GM18499 (cell line): ENCODE measurements around the gene ITGA1.

ENCODE experiments used
- ATAC-seq: cut with Tn5 transposase; IDR thresholded peaks from one replicate; pipeline ENCODE4 v1.9.1; 2021; ENCODE audit warnings: moderate number of reproducible peaks; ENCODE audit not compliant: insufficient read depth, unreplicated experiment

Gene ITGA1

DNA sequence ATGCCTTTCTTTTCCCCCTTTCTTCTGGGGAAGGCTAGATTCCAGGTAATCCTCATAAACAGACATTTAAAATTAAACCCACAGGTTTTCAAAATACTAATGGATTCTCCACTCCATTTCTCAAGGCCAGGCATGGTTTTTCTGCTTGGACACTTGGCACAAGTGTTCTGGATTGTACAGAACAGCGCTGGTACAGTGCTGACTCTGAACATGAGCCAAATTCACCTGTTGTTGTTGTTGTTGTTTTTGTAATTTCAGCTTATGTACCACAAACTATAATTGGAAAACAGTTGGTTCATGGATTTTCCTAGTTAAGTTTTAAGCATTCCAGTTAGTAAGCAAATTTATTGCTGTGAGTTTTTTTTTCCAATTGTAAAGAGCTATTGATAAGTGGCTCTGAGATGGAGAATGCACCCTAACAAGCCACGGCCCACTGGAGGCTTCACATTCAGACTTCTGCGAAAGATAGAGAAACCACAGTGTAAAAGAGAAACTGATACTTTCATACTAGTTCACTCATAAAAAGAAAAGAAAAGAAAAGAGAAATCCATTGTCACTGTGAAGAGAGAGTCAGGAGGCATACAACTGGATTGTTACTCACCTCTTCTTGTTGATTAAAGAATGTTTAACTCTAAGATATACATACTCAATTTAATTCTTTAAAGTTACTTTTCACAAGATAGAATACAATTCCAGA is 16.2 kb upstream of the ITGA1 start:
- peak; percentile 98 for ATAC-seq

DNA sequence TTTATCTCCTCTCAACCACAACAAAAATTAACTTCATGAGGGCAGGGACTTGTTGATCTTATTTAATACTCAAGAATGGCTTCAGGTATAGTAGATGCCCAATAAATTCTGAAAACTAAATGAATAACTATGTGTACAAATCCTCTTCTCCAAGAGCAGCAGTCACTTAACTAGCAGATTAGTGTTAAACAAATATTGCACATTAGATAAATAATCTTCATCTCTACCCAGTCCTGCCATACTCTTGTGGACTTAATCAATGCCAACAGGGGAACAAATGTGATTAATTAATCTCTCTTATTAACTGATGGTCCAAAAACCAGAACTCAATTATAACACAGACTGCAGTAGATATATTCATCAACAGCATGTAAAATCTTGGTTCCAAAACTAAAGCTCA is 15.0 kb upstream of the ITGA1 start:
- no peak for ATAC-seq

DNA sequence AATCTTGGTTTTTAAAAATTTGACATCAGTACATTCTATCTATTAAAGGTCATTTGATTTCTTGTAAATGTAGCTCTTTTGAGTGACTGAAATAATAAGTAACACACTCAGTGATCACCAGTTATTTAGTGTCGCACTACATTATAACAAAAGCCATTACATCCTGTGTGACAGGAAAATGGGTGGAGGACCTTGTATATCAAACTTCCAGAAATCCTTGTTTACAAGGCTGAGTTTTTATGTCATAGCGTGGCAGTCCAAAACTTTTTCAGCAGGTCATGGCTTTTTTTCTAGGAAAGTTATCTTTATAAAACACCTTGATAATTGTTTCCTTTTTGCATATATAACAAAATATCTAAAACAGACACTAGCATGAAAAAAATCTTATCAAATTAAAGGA is 14.4 kb upstream of the ITGA1 start:
- no peak for ATAC-seq

DNA sequence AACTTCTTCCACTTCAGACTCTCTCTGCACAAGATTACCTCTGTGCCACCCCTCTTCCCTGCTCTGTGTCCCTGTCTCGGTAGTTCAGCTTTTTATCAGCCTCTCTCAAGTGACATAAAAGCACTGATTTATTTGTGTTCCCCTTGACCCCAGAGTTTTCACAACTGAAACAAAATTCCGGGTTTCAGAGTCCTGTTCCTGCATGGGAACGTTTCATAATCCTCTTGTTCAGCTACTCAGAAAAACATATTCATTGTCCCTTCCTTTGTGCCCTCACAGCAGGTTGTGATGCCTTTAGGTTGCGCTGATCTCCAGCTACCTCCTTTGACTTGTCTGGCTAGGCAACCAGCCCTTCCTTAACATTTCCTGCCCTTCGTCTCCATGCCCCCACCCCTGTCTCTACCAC is 13.7 kb upstream of the ITGA1 start:
- no peak for ATAC-seq

DNA sequence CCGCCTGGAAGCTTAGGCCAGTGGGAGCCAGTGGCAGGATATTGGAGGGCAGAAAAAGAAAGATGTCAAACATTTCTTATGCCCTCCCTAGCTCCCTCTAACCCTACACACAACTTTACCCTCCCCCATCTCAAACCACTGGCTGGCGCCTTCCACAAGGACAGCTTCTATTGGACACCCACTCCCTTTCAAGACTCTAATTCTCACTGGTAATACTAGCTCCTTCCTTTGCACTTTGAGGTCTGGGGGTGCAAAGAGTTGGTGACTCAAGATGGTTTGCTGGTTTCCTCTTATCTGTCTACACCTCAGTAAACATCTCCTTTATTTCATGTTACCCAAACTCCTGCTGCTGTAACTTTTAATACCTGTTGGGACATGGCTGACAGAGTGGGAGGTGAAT is 11.6 kb upstream of the ITGA1 start:
- ATAC-seq = no peak

DNA sequence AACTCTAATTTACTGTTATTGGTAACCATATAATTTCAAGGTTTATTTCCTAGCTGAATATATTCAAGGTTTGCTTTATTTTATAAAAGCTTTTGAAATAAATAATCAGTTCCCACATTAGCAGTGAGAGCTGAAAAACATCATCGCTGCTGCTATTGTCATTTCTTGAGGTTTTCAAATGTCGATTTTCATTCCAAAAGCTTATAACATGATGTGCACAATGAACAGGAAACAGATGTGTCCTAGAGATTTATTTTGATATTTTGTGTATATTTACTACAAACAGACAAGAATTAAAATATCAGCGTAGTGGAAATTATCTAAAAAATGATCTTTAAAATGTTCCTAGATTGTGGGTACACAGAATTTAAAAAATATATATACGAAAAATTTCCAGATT is 10.5 kb upstream of the ITGA1 start:
- no peak for ATAC-seq

DNA sequence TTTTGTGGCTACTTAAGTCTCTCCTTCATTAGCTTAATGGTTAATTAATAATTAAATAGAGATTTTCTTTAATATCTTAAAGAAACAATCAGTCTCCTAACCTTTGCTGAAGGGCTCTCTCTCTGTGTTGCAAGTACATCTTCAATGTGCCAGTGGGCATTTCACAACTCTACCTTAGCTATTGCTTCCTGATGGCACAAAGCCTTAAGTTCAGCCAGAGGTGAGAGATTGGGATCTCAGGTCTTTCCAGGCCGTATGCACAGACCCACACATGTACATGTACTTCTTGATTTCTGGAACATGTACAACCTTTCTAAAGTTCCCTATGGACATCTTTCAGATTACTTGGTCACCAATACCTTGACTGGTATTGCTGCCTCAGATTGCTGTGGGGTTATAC is 8.9 kb upstream of the ITGA1 start:
- no peak for ATAC-seq

DNA sequence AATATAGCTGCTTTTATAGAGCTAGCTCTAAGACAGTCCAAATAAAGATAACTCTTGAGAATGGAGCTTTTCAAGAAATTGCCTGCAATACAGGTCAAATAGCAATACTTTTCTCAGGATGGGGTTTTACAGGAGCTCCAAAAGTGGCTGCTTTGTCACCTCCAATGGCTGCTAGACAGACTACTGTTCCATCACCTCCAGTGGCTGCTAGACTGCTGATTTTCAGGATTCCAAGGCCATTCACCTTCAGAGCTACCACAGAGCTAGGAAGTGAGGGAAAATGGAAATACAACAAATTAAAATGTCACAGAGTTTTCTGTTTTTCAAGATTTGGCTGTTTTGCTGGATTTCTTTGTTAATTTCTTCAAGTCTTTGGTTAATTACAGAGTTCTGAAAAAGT is 8.5 kb upstream of the ITGA1 start:
- no peak for ATAC-seq

DNA sequence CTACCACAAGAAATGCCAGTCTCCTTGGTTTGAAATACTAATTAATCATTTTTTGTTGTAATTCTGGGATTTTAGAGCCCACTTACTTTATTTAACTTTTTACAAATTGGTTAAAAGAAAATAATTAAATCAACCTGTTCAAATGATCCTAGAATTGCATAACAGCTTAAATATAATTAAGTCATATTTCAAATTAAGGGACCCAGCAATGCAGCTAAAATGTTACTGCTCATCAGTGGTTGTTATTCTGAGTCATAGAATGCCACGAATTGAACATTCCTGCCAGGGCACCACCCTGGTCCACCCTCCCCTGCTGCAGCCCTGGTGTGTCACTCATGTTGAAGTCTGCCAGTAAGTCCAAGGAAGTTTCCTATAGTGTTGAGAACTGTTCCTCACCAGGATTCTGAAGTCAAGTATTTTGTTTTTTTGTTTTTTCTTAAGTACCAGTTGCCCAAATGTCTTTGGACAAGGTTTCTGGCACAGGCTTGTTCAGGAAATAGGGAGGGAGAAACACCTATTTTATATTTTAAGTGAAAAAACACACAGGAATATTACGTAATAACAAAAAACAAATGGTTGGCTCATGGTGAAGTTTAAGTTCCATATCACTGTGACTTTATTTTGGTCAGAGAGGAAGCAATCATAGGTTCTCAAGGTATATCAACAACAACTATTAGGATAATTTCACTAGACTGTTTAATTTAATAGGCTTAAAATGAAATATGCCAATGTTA is 4.3 kb upstream of the ITGA1 start:
- no peak for ATAC-seq

DNA sequence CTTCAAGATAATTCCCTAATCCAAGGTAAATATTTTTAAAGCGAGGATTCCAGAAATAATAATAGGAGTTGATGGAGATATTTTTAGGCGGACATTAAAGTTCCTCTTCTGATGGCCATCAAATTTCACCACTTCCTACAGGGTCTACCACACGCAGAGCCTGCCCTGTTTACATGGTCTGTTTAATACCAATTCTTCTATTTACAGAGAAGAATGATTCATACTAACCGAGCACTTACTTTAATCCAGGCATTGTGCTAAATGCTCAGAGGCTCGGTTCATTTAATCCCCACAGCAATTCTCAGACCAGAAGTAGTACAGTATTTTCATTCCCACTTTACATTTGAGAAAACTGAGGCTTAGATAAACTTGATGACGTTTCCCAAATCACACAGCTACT is 3.0 kb upstream of the ITGA1 start:
- ATAC-seq = no peak

DNA sequence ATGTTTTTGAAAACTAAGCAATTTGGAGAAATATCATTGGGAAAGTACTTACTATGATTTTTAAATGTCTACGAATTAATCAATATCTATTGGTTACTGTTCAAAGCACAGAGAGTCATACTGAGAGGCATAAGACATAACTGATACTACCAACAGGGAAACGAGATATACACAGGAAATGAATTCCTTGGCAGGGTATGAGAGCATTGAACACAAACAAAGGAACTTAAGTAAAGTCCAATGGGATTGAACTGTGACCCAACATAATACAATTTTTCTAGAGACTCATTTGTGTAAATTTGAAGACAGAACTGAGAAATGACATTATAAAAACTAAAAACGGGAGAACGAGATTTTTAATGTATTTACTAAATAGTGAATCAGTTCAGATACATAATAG is 1.3 kb upstream of the ITGA1 start:
- no peak for ATAC-seq

DNA sequence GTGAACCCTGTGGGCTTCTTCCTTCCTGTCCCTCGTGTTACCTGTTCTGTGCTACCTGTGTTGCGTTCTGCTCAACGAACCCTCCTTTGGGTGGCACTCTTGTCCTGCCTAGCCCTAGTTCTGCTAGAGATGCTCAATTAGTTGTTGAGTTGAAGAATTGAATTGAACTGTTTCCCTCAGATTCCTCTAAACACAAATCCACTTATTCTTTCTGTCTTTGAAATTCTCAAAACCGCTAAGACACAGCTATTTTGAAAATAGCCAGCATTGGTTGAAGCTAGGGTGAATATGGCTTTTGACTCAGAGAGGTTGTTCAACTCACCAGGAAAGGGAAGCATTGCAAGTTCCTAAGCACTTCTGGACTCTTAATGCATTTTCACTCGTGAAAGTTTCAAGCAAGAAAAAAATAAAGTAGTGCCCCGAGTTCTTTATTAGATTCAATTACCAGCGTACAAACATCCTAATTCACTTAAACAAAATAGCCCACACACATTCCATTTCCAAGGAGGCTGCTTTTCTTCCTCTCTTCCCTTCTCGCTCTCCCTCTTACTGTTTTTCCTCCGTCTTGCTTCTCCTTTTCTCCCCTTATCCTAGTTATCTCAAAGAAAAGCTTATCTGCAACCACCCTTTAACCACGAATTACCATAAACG is 642 bp upstream of the ITGA1 start:
- no peak for ATAC-seq

DNA sequence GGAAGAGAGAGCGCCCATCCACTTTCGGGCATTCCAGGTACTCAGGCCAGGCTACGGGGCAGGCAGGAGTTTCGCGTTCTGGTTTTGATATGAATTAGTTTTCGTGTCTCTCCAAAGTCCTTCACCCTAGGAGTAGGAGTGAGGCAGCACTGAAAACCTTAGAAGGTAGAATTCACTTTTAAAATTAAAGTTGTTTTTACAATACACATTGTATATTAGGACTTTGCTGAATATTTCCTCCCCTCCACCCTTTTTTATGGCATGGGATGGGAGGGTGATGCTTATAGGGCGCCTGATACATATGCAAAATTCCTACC is 747 bp downstream of the ITGA1 start:
- no peak for ATAC-seq

DNA sequence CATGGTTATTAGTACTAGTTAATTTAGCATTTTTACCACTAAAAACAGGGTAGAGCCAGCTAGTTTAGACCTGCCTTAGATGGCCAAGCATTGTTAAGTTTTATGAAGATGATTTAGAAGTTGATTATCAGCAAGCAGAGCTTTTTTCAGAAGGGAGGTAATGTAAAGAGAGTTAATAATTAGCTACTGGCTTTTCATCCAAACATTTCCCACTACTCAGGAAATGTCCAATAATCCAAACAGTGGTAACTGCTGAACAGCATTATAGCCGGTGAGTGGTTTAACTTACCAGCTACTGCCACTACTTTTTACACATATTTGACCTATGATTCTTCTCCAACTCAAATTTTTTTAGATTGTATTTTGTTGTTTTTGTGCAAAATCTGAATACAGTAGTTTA is 1.7 kb downstream of the ITGA1 start:
- ATAC-seq = no peak

DNA sequence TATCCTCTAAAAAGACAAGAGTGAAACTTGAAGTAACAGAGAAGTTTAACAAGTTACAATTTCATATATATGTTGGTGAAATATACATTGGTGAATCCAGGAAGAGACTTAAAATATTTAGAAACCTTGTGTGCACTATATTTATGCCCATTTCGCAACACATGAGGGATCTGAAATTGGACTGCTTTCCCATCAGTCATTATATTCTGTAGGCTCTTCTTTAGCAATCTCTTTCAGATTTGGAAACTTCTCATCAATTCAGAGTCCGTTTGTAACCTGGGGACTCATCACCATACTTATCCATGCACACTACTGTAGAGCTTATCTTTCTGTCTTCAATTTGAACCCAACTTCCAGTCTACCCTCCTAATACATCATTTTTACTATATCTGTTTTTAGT is 2.1 kb downstream of the ITGA1 start:
- no peak for ATAC-seq

DNA sequence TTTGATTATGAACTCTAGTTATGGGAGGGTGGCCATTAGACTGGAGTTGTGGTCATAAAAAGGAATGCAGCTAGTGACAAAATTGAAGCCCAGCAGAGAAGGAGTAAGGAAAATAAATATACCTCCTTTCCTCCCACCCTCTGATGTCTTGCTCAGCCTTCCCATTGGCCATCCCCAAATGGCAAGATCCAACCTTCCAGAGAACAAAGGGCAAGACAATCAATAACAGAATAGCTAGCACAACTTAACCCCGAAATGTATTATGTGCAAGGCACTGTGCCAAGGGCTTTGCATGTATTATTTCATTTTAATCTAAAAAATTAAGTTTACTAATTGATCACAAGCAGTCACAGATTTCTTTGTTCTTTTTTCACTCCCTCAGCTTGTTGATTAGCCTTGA is 3.6 kb downstream of the ITGA1 start:
- no peak for ATAC-seq

DNA sequence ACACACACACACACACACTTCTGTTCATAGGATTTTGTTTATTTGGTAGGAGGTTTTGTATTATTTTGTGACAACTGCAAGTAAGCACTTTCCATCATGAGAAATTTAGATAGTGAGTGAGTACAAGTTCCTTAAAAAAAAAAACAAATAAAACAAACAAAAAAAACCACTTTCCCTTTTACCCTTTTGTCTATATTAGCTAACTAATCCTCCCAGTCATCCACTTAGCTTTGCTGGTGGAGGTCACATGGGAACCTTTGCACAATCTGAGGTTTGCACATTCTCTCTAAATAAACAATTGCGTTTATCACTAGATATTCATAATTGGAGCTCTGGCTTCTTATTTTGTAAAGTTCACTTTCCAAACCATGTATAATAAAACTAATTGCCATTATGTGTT is 6.8 kb downstream of the ITGA1 start:
- no peak for ATAC-seq

DNA sequence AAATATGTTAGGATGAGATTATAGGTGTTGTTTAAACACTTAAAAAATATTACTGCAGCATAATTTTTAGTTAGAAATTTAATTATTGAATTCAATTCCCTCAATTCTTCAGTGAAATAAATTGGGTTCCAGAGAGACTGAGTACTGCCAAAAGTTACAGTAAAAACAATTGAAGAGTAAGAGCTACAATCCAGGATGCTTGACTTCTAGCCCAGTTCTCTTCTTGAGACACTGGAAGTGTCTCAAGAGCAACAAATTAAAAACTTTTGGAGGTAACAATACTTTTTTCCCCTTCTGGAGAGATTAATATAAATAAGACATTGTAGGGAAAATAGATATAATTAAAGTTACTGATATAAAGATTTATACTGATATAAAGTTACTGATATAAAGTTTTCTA is 8.3 kb downstream of the ITGA1 start:
- no peak for ATAC-seq

DNA sequence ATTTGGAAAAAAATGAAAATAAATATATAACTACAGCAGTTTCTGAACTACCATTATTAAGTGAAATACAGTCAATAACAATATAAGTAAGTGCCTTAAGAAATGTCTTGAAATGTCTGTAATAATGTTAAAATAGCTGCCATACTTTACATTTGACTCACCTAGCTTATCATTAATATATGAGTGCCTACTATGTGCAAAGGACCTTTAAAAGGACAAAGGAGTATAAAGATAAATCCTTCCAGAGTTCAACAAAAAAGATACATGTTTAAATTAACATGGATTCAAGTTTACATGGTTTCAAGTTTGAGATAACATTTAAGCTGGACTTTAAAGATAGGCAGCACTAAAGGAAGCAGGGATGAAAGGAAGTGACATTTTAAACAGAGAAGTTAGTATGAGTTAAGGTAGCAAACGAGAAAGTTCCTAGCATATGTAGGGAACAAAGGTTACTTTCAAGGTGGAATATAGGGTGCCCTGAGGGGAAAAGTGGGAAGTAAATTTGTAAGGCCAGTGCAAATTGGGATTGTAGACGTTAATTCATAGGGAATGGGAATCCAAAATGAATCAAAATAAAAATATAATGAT is 8.9 kb downstream of the ITGA1 start:
- ATAC-seq = no peak

DNA sequence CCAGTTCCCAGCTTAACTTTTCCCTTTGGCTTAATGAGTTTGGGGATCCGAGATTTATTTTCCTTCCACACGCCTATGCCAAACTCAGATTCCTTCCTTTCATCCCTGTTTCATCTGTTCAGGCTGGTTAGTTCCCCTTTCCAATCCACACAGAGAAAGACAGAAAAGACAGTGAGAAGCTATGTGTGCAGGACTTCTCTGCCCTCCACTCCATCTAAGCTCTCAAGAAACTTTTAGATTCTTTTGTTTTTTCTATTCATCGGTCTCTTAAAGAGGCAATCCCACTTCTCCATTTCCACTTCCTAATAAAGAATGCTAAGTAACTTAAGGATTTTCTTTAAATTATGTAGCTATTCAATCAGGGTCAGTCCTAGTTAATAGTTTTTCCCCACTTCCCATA is 11.2 kb downstream of the ITGA1 start:
- no peak for ATAC-seq

DNA sequence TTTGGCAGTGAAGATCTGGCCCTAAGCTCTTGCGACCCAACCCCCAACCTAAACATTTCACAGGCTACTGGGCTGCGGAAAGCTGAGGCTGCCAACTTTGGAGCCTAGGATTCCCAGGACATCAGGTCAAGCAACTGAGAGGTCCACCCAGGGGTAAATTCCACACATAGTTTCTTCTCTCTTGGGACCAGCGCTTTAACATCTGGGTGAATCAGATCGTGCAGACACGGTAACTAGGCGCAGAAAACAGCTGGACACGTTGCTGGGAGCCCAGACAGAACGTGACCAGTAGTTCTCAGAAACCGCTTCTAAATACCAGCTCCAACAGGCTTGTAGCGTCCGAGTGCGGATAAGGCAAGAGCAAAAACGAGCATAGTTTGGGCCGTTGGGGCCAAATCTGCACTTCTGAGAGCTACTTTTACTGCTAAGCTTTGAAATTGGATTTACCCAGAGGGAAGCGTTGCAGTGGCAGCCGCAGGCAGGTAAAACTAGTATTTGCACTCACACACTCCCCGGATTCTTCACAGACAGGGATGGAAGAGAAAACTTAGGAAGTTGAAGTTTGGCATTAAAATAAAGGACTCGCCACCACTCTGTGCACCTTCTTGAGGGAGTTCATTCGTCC is 11.8 kb downstream of the ITGA1 start:
- peak; percentile 11 for ATAC-seq
